Cortex of kidney (tissue), 1 donor: Measurements from ENCODE around the gene ZFP62.

Experiments
- DNase-seq: peaks from one replicate; lab custom pipeline; 2025; lab: John Stamatoyannopoulos, UW

The ZFP62 gene

DNA sequence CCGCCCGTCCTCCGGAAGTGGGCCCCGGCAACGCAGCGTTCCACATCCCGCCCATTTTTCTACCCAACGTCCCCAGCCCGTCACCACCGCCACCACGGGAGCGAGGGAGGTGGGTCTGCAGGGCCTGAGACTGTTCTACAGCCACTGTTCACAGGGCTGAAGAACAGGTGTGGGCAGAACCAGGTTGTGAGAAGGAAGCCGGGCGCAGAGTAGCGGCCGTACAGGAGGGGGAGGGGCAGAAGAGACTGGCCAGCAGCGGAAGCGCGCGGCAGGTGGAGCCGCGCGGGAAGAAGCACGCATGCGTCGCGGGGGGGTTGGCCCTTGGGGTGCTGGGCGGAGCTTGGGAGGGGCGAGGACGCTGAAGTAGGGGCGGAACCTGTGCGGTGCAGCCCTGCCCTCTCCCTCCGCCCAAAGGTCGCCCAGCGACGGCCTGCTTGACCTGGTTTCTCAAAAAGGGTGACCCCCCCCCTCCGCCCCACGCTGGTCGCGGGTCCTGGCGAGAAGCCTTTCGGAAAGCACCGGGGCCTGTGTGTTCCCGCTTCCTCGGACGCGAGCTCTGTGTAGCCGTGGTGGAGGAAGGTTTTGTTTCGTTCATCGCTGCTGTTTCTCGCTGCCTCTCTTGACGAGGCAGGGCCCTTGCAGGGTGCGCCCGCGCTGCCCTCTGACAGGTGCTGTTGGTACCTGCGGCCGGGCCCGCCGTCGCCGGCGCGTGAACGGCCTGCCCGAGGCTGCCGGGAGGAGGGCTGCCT, 50.7 kb downstream of the ZFP62 start:
- DNase-seq, result peak; percentile 71

GRCh38 chr5:180809403-180810209, 51.5 kb downstream of the ZFP62 start:
- no peak for DNase-seq

- no peak for DNase-seq
Observed at GRCh38 chr5:180808461-180809000, 52.5 kb downstream of the ZFP62 start.

GRCh38 chr5:180807654-180808414, 53.2 kb downstream of the ZFP62 start:
- DNase-seq, result no peak

DNA sequence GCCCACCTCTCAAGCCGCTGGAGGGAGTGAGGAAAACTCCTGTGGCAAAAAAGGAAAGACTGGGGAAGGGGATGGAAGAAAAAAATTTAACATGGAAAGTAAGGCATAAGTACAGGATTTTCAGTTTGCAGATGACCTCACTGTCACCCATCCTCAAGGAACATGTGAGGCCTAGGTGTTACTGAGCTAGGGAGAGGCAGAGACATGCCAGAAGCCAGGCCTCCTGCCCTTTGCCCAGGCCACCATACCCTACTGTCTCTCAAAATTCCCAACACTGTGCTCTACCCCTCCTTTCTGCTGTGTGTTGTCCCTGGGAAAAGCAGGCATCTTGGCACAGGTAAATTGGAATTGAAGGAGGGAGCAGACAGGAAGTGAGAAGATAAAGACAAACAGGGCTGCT, 54.0 kb downstream of the ZFP62 start:
- DNase-seq, result no peak

DNA sequence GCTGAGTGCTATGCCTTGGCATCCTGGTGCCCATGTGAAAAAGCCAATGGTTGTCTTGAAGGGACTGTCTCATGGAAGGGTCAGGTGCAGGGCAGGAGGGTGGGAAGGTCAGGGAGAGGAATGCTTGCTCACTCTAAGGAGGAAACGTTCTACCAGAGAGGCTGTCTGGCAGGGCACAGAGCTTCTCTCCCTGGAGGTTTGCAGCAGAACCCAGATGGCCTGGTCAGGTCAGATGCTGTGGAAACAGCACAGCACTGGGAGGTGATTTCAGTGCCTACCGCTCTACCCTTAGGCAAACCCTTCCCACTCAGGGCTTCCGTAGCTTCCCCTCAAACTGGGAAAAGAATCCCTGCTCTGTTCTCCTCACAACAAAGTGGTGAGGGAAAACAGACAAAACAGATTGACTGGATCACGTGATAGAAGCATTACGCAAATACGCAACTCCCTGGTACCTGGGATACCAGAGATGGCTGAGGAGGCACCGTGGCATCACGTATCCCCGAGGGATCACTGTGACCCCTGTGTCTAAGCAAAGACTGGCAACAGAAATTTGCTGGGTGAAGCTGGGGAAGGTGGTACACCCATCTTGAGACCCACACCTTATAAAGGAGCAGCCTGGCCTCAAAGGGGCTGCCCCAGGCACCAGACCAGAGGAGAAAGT, 54.6 kb downstream of the ZFP62 start:
- DNase-seq, result no peak

DNA sequence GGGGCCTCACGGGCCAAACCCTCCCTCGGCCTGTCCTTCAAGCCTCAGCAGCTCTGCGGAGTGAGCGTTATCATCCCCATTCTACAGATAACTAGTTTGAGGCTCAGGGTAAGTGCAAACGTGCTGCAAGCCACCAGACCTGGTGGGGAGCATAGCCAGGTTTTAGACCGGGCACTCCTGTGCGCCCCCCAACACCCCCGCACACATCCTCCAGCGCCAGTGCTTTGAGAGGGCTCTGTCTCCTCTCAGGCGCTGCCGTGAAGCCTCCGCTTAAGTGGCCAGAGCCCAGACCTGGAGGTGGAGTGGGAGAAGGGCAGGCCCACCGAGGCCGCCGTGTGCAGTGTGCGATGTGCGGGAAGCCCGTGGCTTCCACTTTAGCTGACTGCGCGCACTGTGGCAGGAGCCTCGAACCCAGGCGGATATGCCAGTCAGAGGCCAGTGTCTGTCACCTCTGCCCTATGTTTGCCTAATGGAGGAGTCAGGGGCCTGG, 56.9 kb downstream of the ZFP62 start:
- no peak for DNase-seq

- DNase-seq, result no peak
Observed at GRCh38 chr5:180803181-180804128, 57.6 kb downstream of the ZFP62 start.

DNA sequence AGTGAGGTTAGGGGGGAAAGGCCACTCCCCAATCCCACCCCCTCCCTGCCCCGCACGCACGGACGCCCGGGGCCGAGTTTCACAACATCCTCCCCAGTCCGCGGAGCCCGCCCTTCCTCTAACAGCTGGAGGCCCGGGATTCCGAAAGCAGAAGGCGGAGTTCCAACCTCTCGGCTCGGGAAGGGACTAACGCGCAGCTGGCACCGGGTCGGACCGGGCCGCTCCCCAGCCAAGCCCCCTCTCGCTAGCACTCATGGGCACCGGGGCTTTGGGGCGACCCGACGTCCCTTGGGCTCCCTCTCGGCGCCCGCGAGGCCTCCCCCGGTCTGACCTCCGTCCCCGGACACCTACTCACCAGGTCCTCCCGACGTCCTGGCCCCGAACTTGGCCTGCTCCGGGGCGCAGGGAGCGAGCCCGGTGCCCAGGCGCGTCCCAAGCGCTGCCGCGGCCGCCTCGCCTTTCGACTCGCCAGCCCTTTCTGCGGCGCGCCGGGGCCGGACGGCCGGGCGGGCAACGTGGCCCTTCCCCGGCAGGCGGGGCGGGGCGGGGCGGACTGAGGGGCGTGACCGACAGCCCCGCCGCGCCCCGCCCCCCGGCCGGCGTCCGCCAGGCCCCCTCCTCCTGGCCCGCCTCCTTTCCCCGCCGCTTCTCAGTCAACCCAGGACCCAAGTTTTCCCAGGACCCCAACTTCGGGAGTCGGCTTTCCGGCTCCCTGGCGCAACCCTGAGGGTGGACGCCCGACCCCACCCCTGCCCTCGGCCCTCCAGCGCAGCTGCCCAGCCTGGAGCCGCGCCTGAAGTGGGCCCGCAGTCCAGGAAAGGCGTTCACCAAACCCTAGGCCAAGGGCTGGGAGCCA, 58.5 kb downstream of the ZFP62 start, which contains the start of gene MGAT1:
TSS of gene MGAT1 (minus strand) at position 482 of the 856 bp plus-strand sequence. CDS start 9,835 bp downstream, outside the sequence.
- peak; percentile 64 for DNase-seq

GRCh38 chr5:180801596-180802324, 59.3 kb downstream of the ZFP62 start:
- DNase-seq, result no peak

GRCh38 chr5:180799902-180800801, 60.9 kb downstream of the ZFP62 start:
- DNase-seq, result no peak

GRCh38 chr5:180799194-180799593, 61.9 kb downstream of the ZFP62 start:
- DNase-seq, result no peak

- DNase-seq, result no peak
Observed at GRCh38 chr5:180798193-180798592, 62.9 kb downstream of the ZFP62 start.
